C4-2B (cell line): Measurements from ENCODE around the gene AMOTL2.

Source experiments
- H3K27ac ChIP-seq: fragments of 450-650 bp; 2 replicates; pipeline ENCODE4 v1.5.1; 2017
- CTCF ChIP-seq: fragments of 450-650 bp; conservative IDR thresholded peaks from 2 replicates; pipeline ENCODE4 v1.5.1; 2017; ENCODE audit warnings: mild to moderate bottlenecking
- ZFX ChIP-seq: fragments of 450-650 bp; IDR thresholded peaks from 2 replicates; pipeline ENCODE4 v1.6.1; 2017

Gene AMOTL2

DNA sequence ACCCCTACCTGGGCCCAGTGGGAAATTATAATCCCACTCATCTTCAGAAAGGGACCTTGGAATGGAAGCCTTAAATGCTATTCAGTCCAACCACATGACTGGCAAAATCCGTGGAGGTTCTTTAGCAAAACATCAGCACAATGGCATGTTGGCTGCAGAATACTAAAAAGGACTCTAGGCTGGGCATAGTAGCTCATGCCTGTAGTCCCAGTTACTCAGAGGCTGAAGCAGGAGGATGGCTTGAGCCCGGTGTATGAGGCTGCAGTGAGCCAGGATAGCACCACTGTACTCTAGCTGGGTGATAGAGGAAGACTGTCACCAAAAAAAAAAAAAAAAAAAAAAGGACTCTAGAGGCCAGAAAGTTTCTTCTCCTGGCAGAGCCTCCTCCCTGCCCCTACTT is 63.0 kb downstream of the AMOTL2 start:
- TF ChIP-seq CTCF (no peak), ZFX (no peak)
- no peak overlapping the region for H3K27ac ChIP-seq

DNA sequence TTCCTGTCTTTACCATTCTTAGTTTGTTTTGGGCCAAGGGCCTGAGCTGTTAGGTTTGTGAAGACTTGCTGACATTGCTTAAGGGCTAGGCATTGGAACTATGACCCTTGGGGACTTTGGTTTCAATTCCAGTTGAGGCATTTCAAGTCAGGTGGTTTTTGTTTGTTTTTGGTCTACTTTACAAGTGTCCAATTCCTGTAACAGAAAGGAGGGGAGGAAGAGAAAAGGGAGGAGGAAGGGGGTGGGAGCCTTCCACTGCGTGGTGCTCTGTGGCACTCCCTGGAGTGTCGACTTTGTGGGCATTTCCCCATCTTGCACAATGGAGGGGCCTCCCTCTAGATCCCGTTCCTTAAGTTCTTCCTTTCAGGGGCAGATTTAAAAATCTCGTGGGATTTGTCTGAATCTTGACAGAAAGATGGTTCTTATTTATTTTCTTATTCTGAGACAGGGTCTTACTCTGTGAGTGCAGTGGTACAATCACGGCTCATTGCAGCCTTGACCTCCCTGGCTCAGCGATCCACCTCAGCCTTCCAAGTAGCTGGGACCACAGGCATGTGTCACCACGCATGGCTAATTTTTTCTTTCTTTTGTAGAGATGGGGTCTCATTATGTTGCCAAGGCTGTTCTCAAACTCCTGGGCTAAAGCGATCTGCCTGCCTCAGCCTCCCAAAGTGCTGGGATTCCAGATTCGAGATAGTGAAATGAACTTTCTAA is 64.1 kb downstream of the AMOTL2 start:
- no peak for TF ChIP-seq ZFX
- no peak overlapping the region for H3K27ac ChIP-seq

GRCh38 chr3:134308350-134308891 is 65.8 kb downstream of the AMOTL2 start:
- no peak overlapping the region for H3K27ac ChIP-seq
- TF ChIP-seq ZFX (no peak), CTCF (peak; percentile 100)

DNA sequence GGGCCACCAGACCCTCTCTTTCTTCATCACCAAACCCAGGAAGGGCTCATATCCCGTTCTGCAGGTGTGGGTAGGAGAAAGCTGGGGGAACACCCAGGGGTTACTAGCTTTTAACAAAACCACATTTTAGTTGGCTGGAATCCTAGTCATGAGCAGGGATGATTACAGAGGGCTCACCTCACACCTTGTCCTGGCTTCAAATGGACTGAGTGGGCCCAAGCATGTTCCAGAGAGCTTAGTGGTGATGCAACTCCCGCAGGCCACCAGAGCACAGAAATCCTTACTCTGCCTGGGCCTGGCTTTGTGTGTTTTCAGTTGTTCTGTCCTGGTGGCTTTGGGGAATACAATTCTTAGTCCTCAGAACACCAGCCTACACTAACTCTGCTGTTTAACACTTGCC is 66.8 kb downstream of the AMOTL2 start:
- TF ChIP-seq CTCF: no peak
- H3K27ac ChIP-seq: no peak overlapping the region

DNA sequence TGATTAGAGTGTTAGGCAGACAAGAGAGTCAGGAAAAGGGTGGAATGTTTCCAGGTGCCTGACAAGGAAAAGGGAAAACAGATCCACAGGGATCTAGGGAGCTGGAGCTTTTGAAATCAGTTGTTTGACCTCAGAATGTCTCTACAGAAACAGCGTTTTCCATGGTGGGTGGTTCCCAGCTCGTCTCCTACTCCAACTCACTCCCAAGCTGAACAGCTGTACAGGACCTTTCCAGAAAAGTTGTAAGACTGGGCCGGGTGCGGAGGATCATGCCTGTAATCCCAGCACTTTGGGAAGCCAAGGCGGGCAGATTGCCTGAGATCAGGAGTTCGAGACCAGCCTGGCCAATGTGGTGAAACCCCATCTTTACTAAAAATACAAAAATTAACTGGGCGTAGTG is 67.9 kb downstream of the AMOTL2 start:
- H3K27ac ChIP-seq: no peak overlapping the region
- TF ChIP-seq ZFX (no peak), CTCF (no peak)
